ENCODE results near the gene RHBDL2. TPM values are rescaled to one million over a fixed set of nuclear protein-coding genes. Genes with fewer than 3 reads are reported as not detected.

RHBDL2 gene
- total RNA-seq, 1 donor from 2014 or later, result not detected

GRCh38 chr1:38958967-38959366, 17.3 kb upstream of the RHBDL2 start:
- no peak overlapping the region for H3K27ac Mint-ChIP-seq
- no peaks in the 10 kb centered on the region for H3K36me3 Mint-ChIP-seq (ENCODE audit: low read depth)
- no peaks in the 10 kb centered on the region for H3K27me3 Mint-ChIP-seq (ENCODE audit: low read depth)
- peaks cover 3% of the 10 kb centered on the region for H3K4me1 Mint-ChIP-seq (ENCODE audit: low read depth)
- no peak overlapping the region for H3K4me3 Mint-ChIP-seq (ENCODE audit: low read depth)
- no peaks in the 10 kb centered on the region for H3K9me3 Mint-ChIP-seq
- intact Hi-C loops (cut with micrococcal nuclease), result no loop called here
- no peak for DNase-seq (ENCODE audit: low spot score)

- no peak overlapping the region for H3K27ac Mint-ChIP-seq
- no peaks in the 10 kb centered on the region for H3K9me3 Mint-ChIP-seq
- H3K27me3 Mint-ChIP-seq (ENCODE audit: low read depth), result no peaks in the 10 kb centered on the region
- H3K4me3 Mint-ChIP-seq (ENCODE audit: low read depth), result no peak overlapping the region
- no peaks in the 10 kb centered on the region for H3K36me3 Mint-ChIP-seq (ENCODE audit: low read depth)
- DNase-seq (ENCODE audit: low spot score), result no peak
- H3K4me1 Mint-ChIP-seq (ENCODE audit: low read depth), result peaks cover 8% of the 10 kb centered on the region
- intact Hi-C loops (cut with micrococcal nuclease), result no loop called here
Observed at GRCh38 chr1:38953433-38953860, 11.8 kb upstream of the RHBDL2 start.

- H3K27ac Mint-ChIP-seq, result no peak overlapping the region
- H3K4me3 Mint-ChIP-seq (ENCODE audit: low read depth), result no peak overlapping the region
- H3K9me3 Mint-ChIP-seq, result no peaks in the 10 kb centered on the region
- H3K27me3 Mint-ChIP-seq (ENCODE audit: low read depth), result no peaks in the 10 kb centered on the region
- DNase-seq (ENCODE audit: low spot score), result no peak
- peaks cover 8% of the 10 kb centered on the region for H3K4me1 Mint-ChIP-seq (ENCODE audit: low read depth)
- intact Hi-C loops (cut with micrococcal nuclease), result no loop called here
- no peaks in the 10 kb centered on the region for H3K36me3 Mint-ChIP-seq (ENCODE audit: low read depth)
Observed at GRCh38 chr1:38950553-38950952, 8.9 kb upstream of the RHBDL2 start.

GRCh38 chr1:38944547-38944946, 2.9 kb upstream of the RHBDL2 start:
- Mint-ChIP-seq H3K36me3 (ENCODE audit: low read depth) (no peaks in the 10 kb centered on the region), H3K27ac (no peak overlapping the region), H3K27me3 (ENCODE audit: low read depth) (no peaks in the 10 kb centered on the region), H3K9me3 (no peaks in the 10 kb centered on the region), H3K4me1 (ENCODE audit: low read depth) (no peaks in the 10 kb centered on the region), H3K4me3 (ENCODE audit: low read depth) (no peak overlapping the region)
- DNase-seq (ENCODE audit: low spot score), result no peak
- intact Hi-C loops (cut with micrococcal nuclease), result no loop called here

- H3K9me3 Mint-ChIP-seq, result no peaks in the 10 kb centered on the region
- no peaks in the 10 kb centered on the region for H3K36me3 Mint-ChIP-seq (ENCODE audit: low read depth)
- no peak overlapping the region for H3K4me3 Mint-ChIP-seq (ENCODE audit: low read depth)
- intact Hi-C loops (cut with micrococcal nuclease), result no loop called here
- no peaks in the 10 kb centered on the region for H3K27me3 Mint-ChIP-seq (ENCODE audit: low read depth)
- no peak for DNase-seq (ENCODE audit: low spot score)
- no peak overlapping the region for H3K27ac Mint-ChIP-seq
- no peaks in the 10 kb centered on the region for H3K4me1 Mint-ChIP-seq (ENCODE audit: low read depth)
Observed at GRCh38 chr1:38942664-38943428, 1.2 kb upstream of the RHBDL2 start.

GRCh38 chr1:38941093-38941492, 537 bp downstream of the RHBDL2 start:
- no peaks in the 10 kb centered on the region for H3K9me3 Mint-ChIP-seq
- H3K4me1 Mint-ChIP-seq (ENCODE audit: low read depth), result no peaks in the 10 kb centered on the region
- no peak for DNase-seq (ENCODE audit: low spot score)
- no peak overlapping the region for H3K27ac Mint-ChIP-seq
- no peaks in the 10 kb centered on the region for H3K36me3 Mint-ChIP-seq (ENCODE audit: low read depth)
- no peaks in the 10 kb centered on the region for H3K27me3 Mint-ChIP-seq (ENCODE audit: low read depth)
- no peak overlapping the region for H3K4me3 Mint-ChIP-seq (ENCODE audit: low read depth)
- intact Hi-C loops (cut with micrococcal nuclease), result no loop called here

GRCh38 chr1:38940339-38941047, 1.1 kb downstream of the RHBDL2 start:
- H3K4me1 Mint-ChIP-seq (ENCODE audit: low read depth), result no peaks in the 10 kb centered on the region
- no peaks in the 10 kb centered on the region for H3K27me3 Mint-ChIP-seq (ENCODE audit: low read depth)
- intact Hi-C loops (cut with micrococcal nuclease), result no loop called here
- H3K9me3 Mint-ChIP-seq, result no peaks in the 10 kb centered on the region
- H3K27ac Mint-ChIP-seq, result no peak overlapping the region
- H3K4me3 Mint-ChIP-seq (ENCODE audit: low read depth), result no peak overlapping the region
- no peaks in the 10 kb centered on the region for H3K36me3 Mint-ChIP-seq (ENCODE audit: low read depth)
- DNase-seq (ENCODE audit: low spot score), result no peak

- intact Hi-C loops (cut with micrococcal nuclease), result no loop called here
- DNase-seq (ENCODE audit: low spot score), result no peak
- no peak overlapping the region for H3K4me3 Mint-ChIP-seq (ENCODE audit: low read depth)
- H3K36me3 Mint-ChIP-seq (ENCODE audit: low read depth), result no peaks in the 10 kb centered on the region
- H3K9me3 Mint-ChIP-seq, result no peaks in the 10 kb centered on the region
- H3K27me3 Mint-ChIP-seq (ENCODE audit: low read depth), result no peaks in the 10 kb centered on the region
- no peaks in the 10 kb centered on the region for H3K4me1 Mint-ChIP-seq (ENCODE audit: low read depth)
- no peak overlapping the region for H3K27ac Mint-ChIP-seq
Observed at GRCh38 chr1:38938722-38939260, 2.8 kb downstream of the RHBDL2 start.

GRCh38 chr1:38932571-38932970, 9.1 kb downstream of the RHBDL2 start:
- Mint-ChIP-seq H3K4me1 (ENCODE audit: low read depth) (peaks cover 1% of the 10 kb centered on the region), H3K27me3 (ENCODE audit: low read depth) (no peaks in the 10 kb centered on the region), H3K27ac (no peak overlapping the region), H3K4me3 (ENCODE audit: low read depth) (no peak overlapping the region), H3K9me3 (no peaks in the 10 kb centered on the region), H3K36me3 (ENCODE audit: low read depth) (no peaks in the 10 kb centered on the region)
- no peak for DNase-seq (ENCODE audit: low spot score)
- intact Hi-C loops (cut with micrococcal nuclease), result no loop called here

- Mint-ChIP-seq H3K9me3 (no peaks in the 10 kb centered on the region), H3K36me3 (ENCODE audit: low read depth) (no peaks in the 10 kb centered on the region), H3K4me3 (ENCODE audit: low read depth) (no peak overlapping the region), H3K4me1 (ENCODE audit: low read depth) (peaks cover 1% of the 10 kb centered on the region), H3K27me3 (ENCODE audit: low read depth) (no peaks in the 10 kb centered on the region), H3K27ac (no peak overlapping the region)
- no peak for DNase-seq (ENCODE audit: low spot score)
- intact Hi-C loops (cut with micrococcal nuclease), result no loop called here
Observed at GRCh38 chr1:38929476-38929875, 12.2 kb downstream of the RHBDL2 start.

- Mint-ChIP-seq H3K36me3 (ENCODE audit: low read depth) (no peaks in the 10 kb centered on the region), H3K4me3 (ENCODE audit: low read depth) (no peak overlapping the region), H3K27ac (no peak overlapping the region), H3K4me1 (ENCODE audit: low read depth) (peaks cover 1% of the 10 kb centered on the region), H3K9me3 (no peaks in the 10 kb centered on the region), H3K27me3 (ENCODE audit: low read depth) (no peaks in the 10 kb centered on the region)
- intact Hi-C loops (cut with micrococcal nuclease), result no loop called here
- no peak for DNase-seq (ENCODE audit: low spot score)
Observed at GRCh38 chr1:38929054-38929453, 12.6 kb downstream of the RHBDL2 start.

- intact Hi-C loops (cut with micrococcal nuclease), result no loop called here
- no peaks in the 10 kb centered on the region for H3K36me3 Mint-ChIP-seq (ENCODE audit: low read depth)
Observed at GRCh38 chr1:38926091-38926490, 15.5 kb downstream of the RHBDL2 start.

GRCh38 chr1:38925391-38925790, 16.2 kb downstream of the RHBDL2 start:
- no peaks in the 10 kb centered on the region for H3K27me3 Mint-ChIP-seq (ENCODE audit: low read depth)
- intact Hi-C loops (cut with micrococcal nuclease), result no loop called here
- H3K27ac Mint-ChIP-seq, result no peak overlapping the region
- H3K4me3 Mint-ChIP-seq (ENCODE audit: low read depth), result no peak overlapping the region
- H3K9me3 Mint-ChIP-seq, result no peaks in the 10 kb centered on the region
- H3K36me3 Mint-ChIP-seq (ENCODE audit: low read depth), result no peaks in the 10 kb centered on the region
- no peak for DNase-seq (ENCODE audit: low spot score)
- H3K4me1 Mint-ChIP-seq (ENCODE audit: low read depth), result no peaks in the 10 kb centered on the region

More at GRCh38 chr1:38926091-38926490, 15.5 kb downstream of the RHBDL2 start:
- DNase-seq (ENCODE audit: low spot score), result no peak
- Mint-ChIP-seq H3K27ac (no peak overlapping the region), H3K27me3 (ENCODE audit: low read depth) (no peaks in the 10 kb centered on the region), H3K9me3 (no peaks in the 10 kb centered on the region), H3K4me3 (ENCODE audit: low read depth) (no peak overlapping the region), H3K4me1 (ENCODE audit: low read depth) (no peaks in the 10 kb centered on the region)

All from activated T-helper 2 cell treated with anti-CD3 and anti-CD28 coated beads, Interferon-gamma antibody, Interleukin-2, Interleukin-4, amounts not matched to agents 10 μg/mL and 5 μg/mL and 100 μg/mL, durations not matched to agents 14 hours and 24 hours and 36 hours (primary cell).